CD4-positive, alpha-beta T cell treated with Interleukin-4 for 4 hours (primary cell): ENCODE measurements around the gene NRXN3.

ENCODE experiments used
- DNase-seq: peaks from one replicate; pipeline ENCODE4 v3.0.0-alpha.2; 2020

NRXN3 gene

GRCh38 chr14:79680087-79680486, 1509.9 kb downstream of the NRXN3 start:
- DNase-seq: no peak

- DNase-seq: no peak
These were observed 1516.0 kb downstream of the NRXN3 start for GRCh38 chr14:79686196-79686595.

GRCh38 chr14:79690960-79691359, 1520.8 kb downstream of the NRXN3 start:
- DNase-seq: no peak

GRCh38 chr14:79693935-79694334, 1523.8 kb downstream of the NRXN3 start:
- no peak for DNase-seq

- DNase-seq: no peak
These were observed 1525.1 kb downstream of the NRXN3 start for GRCh38 chr14:79695307-79695706.

GRCh38 chr14:79698298-79698711, 1528.1 kb downstream of the NRXN3 start:
- no peak for DNase-seq

- DNase-seq: no peak
These were observed 1529.0 kb downstream of the NRXN3 start for GRCh38 chr14:79699206-79699605.

- DNase-seq: no peak
These were observed 1531.2 kb downstream of the NRXN3 start for GRCh38 chr14:79701371-79701770.

GRCh38 chr14:79702197-79702596, 1532.0 kb downstream of the NRXN3 start:
- no peak for DNase-seq

- no peak for DNase-seq
These were observed 1533.0 kb downstream of the NRXN3 start for GRCh38 chr14:79703209-79703608.

GRCh38 chr14:79704041-79704807, 1534.1 kb downstream of the NRXN3 start:
- DNase-seq: no peak

GRCh38 chr14:79705126-79705894, 1535.1 kb downstream of the NRXN3 start:
- no peak for DNase-seq

- DNase-seq: no peak
These were observed 1536.2 kb downstream of the NRXN3 start for GRCh38 chr14:79706382-79706781.

GRCh38 chr14:79708426-79709388, 1538.5 kb downstream of the NRXN3 start:
- DNase-seq: no peak

- DNase-seq: no peak
These were observed 1539.4 kb downstream of the NRXN3 start for GRCh38 chr14:79709573-79709972.

GRCh38 chr14:79712302-79712950, 1542.3 kb downstream of the NRXN3 start:
- DNase-seq: no peak

- DNase-seq: no peak
These were observed 1551.4 kb downstream of the NRXN3 start for GRCh38 chr14:79721399-79722084.

GRCh38 chr14:79724934-79725717, 1555.0 kb downstream of the NRXN3 start:
- DNase-seq: no peak

- DNase-seq: no peak
These were observed 1557.7 kb downstream of the NRXN3 start for GRCh38 chr14:79727900-79728299.

GRCh38 chr14:79728331-79728730, 1558.2 kb downstream of the NRXN3 start:
- DNase-seq: no peak

GRCh38 chr14:79729731-79730130, 1559.6 kb downstream of the NRXN3 start:
- DNase-seq: no peak
